ENCODE data around the gene KCP.

DNA sequence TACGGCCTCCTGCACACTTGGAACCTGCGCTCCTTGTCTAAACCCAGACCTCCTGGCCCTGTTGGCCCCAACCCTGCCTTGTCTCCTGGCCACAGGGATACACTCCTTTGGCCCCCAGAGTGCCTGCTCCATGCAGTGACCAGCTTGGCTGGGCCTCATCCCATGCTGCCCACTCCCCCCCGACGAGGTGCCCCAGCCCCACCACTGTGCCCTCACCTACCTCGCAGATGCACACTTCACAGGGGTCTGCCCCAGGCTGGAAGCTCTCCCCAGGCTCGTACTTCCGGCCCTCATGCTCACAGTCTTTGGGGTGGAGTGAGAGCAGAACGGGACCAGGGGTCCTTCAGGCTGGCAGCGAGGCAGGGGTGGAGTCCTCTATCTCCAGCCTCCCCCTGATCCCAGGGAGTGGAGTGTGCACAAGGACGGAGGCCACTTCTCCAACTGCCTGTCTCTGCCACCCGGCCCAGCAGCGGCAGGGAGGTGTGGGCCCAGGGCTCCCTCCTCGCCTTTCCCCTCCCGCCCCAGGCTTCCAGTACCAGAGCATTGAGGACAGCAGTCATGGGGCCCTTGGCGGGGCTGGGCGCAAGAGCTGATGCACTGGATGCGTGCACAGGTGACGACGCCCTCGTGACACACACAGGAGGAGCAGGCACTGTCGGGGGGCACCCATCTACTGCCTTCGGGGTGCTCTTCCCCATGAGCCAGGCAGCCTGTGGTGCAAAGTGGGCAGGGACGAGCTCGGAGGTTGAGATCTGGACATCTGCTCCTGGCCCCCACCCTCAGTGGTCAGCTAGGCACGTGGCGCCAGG is 25.7 kb downstream of the KCP start:
- TF ChIP-seq, protein P1, sequence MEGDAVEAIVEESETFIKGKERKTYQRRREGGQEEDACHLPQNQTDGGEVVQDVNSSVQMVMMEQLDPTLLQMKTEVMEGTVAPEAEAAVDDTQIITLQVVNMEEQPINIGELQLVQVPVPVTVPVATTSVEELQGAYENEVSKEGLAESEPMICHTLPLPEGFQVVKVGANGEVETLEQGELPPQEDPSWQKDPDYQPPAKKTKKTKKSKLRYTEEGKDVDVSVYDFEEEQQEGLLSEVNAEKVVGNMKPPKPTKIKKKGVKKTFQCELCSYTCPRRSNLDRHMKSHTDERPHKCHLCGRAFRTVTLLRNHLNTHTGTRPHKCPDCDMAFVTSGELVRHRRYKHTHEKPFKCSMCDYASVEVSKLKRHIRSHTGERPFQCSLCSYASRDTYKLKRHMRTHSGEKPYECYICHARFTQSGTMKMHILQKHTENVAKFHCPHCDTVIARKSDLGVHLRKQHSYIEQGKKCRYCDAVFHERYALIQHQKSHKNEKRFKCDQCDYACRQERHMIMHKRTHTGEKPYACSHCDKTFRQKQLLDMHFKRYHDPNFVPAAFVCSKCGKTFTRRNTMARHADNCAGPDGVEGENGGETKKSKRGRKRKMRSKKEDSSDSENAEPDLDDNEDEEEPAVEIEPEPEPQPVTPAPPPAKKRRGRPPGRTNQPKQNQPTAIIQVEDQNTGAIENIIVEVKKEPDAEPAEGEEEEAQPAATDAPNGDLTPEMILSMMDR (IDR thresholded peaks at IDR 0.05) = no peak
- TF ChIP-seq EP300 (IDR thresholded peaks at IDR 0.05) = no peak
- TF ChIP-seq POLR2A (IDR thresholded peaks at IDR 0.05) = no peak

All from ovary (tissue), 3 donors.